Cardiac muscle cell (in vitro differentiated cells and primary cell): Measurements from ENCODE around the gene RASAL3. TPM values are rescaled to one million over a fixed set of nuclear protein-coding genes. Genes with fewer than 3 reads are reported as not detected.

Experiments
- DNase-seq, 2 donors: peaks; one replicate each; pipeline versions ENCODE4 v3.0.0 to v3.0.0-alpha.2; 2010 to 2017; ENCODE audit warnings: low read depth in 1 of 2, low spot score in 1 of 2
- H3K27ac ChIP-seq: fragments of 200-600 bp; sonication (generic); 2 replicates; pipeline ENCODE4 v1.5.1; 2016
- H3K27me3 ChIP-seq: fragments of 200-600 bp; sonication (generic); 2 replicates; pipeline ENCODE4 v1.6.0; 2016; ENCODE audit warnings: control low read depth
- H3K36me3 ChIP-seq: fragments of 200-600 bp; sonication (generic); 2 replicates; pipeline ENCODE4 v1.5.1; 2016; ENCODE audit warnings: control low read depth
- H3K4me1 ChIP-seq: fragments of 200-600 bp; sonication (generic); 2 replicates; pipeline ENCODE4 v1.8.1; 2017; ENCODE audit warnings: low read depth, mild to moderate bottlenecking, mixed run types
- H3K4me3 ChIP-seq: fragments of 200-600 bp; sonication (generic); 2 replicates; pipeline ENCODE4 v1.5.1; 2016; ENCODE audit warnings: mild to moderate bottlenecking
- H3K9me3 ChIP-seq: fragments of 200-600 bp; sonication (generic); 2 replicates; pipeline ENCODE4 v1.5.1; 2017; ENCODE audit warnings: low read depth, mild to moderate bottlenecking, control low read depth
- CTCF ChIP-seq: IDR thresholded peaks from 2 replicates; pipeline ENCODE4 v1.5.1; 2012; ENCODE audit warnings: low read depth, mild to moderate bottlenecking, low read length
- polyA plus RNA-seq: library from polyadenylated mRNA; unstranded; fragments of >200 nt; fragmentation: Nextera tagmentation; extraction: Ambion mirVana; gene quantifications from 2 replicates; pipeline ENCODE4 v1.2.1, GENCODE V29; 2016
- total RNA-seq: library from RNA; depleted of rRNA; stranded (reverse); fragments of >200 nt; gene quantifications from 2 replicates; pipeline ENCODE4 v1.2.3, GENCODE V29; 2016

The RASAL3 gene
- total and polyA plus RNA-seq, 2 experiments from 2014 or later: not detected

GRCh38 chr19:15427350-15427700 is 37.0 kb downstream of the RASAL3 start:
- Histone ChIP-seq H3K9me3 (no peaks in the 10 kb centered on the region), H3K4me3 (no peak overlapping the region), H3K27ac (no peak overlapping the region), H3K4me1 (peaks cover 7% of the 10 kb centered on the region), H3K27me3 (no peaks in the 10 kb centered on the region), H3K36me3 (peaks cover 36% of the 10 kb centered on the region)
- TF ChIP-seq CTCF: no peak
- no peak for DNase-seq

- no peak for DNase-seq
- peaks cover 36% of the 10 kb centered on the region for H3K36me3 ChIP-seq
- no peak for TF ChIP-seq CTCF
Observed at GRCh38 chr19:15426485-15427349, 37.6 kb downstream of the RASAL3 start.

GRCh38 chr19:15425321-15425950 is 38.9 kb downstream of the RASAL3 start:
- no peak for DNase-seq
- Histone ChIP-seq H3K27me3 (no peaks in the 10 kb centered on the region), H3K4me1 (no peaks in the 10 kb centered on the region), H3K4me3 (no peak overlapping the region), H3K36me3 (peaks cover 36% of the 10 kb centered on the region), H3K27ac (no peak overlapping the region), H3K9me3 (no peaks in the 10 kb centered on the region)
- no peak for TF ChIP-seq CTCF

More at GRCh38 chr19:15426485-15427349, 37.6 kb downstream of the RASAL3 start:
- Histone ChIP-seq H3K27ac (no peak overlapping the region), H3K27me3 (no peaks in the 10 kb centered on the region), H3K4me1 (peaks cover 7% of the 10 kb centered on the region), H3K4me3 (no peak overlapping the region), H3K9me3 (no peaks in the 10 kb centered on the region)

GRCh38 chr19:15424692-15425272 is 39.6 kb downstream of the RASAL3 start:
- H3K36me3 ChIP-seq: peaks cover 36% of the 10 kb centered on the region
- no peak for DNase-seq
- no peak overlapping the region for H3K4me3 ChIP-seq
- TF ChIP-seq CTCF: no peak
- H3K4me1 ChIP-seq: no peaks in the 10 kb centered on the region
- no peaks in the 10 kb centered on the region for H3K9me3 ChIP-seq
- no peak overlapping the region for H3K27ac ChIP-seq
- no peaks in the 10 kb centered on the region for H3K27me3 ChIP-seq

- Histone ChIP-seq H3K27me3 (no peaks in the 10 kb centered on the region), H3K27ac (no peak overlapping the region)
Observed at GRCh38 chr19:15424121-15424520, 40.2 kb downstream of the RASAL3 start.

More at GRCh38 chr19:15424121-15424520, 40.2 kb downstream of the RASAL3 start:
- Histone ChIP-seq H3K4me3 (no peak overlapping the region), H3K4me1 (no peaks in the 10 kb centered on the region), H3K36me3 (peaks cover 36% of the 10 kb centered on the region), H3K9me3 (no peaks in the 10 kb centered on the region)
- no peak for TF ChIP-seq CTCF
- no peak for DNase-seq
